Pancreas (tissue), 10 donors: Measurements from ENCODE around the gene RPRD2. TPM values are rescaled to one million over a fixed set of nuclear protein-coding genes. Genes with fewer than 3 reads are reported as not detected.

Source experiments
- ATAC-seq, 4 donors: fragments of 200-7000 bp; cut with Tn5 transposase; one replicate each; pipeline versions ENCODE4 v1.8.0 to v1.9.1; 2020; ENCODE audit warnings: mild to moderate bottlenecking in 4 of 4, moderate library complexity in 4 of 4
- DNase-seq, 6 donors: peaks; one replicate each; pipeline ENCODE4 v3.0.0-alpha.2; 2020
- FAIRE-seq: peaks from 2 replicates; lab custom pipeline; 2012; peaks lifted over from hg19 to GRCh38; lab: Jason Lieb, UNC
- H3K27ac ChIP-seq, 4 donors: fragments of 200-600 bp; sonication (generic); 1 replicate in 3 of 4; 2 replicates in 1 of 4; pipeline versions ENCODE4 v1.5.0 to v1.8.0; 2020
- H3K27me3 ChIP-seq, 4 donors: fragments of 200-600 bp; one replicate each; pipeline ENCODE4 v1.8.0; 2021
- H3K36me3 ChIP-seq, 3 donors: fragments of 200-600 bp; sonication (generic) in 1 of 3; one replicate each; pipeline versions ENCODE4 v1.5.0 to v1.8.0; 2020 to 2021
- H3K4me1 ChIP-seq, 3 donors: fragments of 200-600 bp; one replicate each; pipeline ENCODE4 v1.8.0; 2021
- H3K4me3 ChIP-seq, 4 donors: fragments of 200-600 bp; sonication (generic) in 2 of 4; one replicate each; pipeline versions ENCODE4 v1.5.0 to v1.8.0; 2020 to 2021
- H3K9me3 ChIP-seq, 4 donors: fragments of 200-600 bp; one replicate each; pipeline ENCODE4 v1.8.0; 2021
- WGBS, 2 donors: extraction: QIAGEN DNeasy Blood & Tissue Kit; methylation state at CpG; one replicate each; pipeline ENCODE4 v1.1.7; 2013; 5-methylcytosine and 5-hydroxymethylcytosine counted together
- intact Hi-C, 3 donors: fragments of 100-400 bp; cut with DNase I; formaldehyde crosslinking; loops; one replicate each; pipeline versions ENCODE4 v1.11.1 to v1.14.2; 2022
- polyA plus RNA-seq, 2 donors: library from polyadenylated mRNA; stranded (reverse); fragments of 200-250 nt; gene quantifications; one replicate each; pipeline ENCODE4 v1.2.3, GENCODE V29; 2013
- total RNA-seq, 6 donors: library from RNA; stranded (reverse); fragmentation: NEBNext Ultra II Directional in 4 of 6; extraction: Animal tissue kit (Norgen Biotek cat#: 25700) in 4 of 6; gene quantifications; one replicate each; pipeline versions ENCODE4 v1.2.1 to v1.2.4, GENCODE V29; 2021 to 2023
- TF ChIP-seq, protein P1 (sequence below), 4 donors: fragments of 200-600 bp; sonication (generic) in 3 of 4; IDR thresholded peaks; one replicate each; pipeline versions ENCODE4 v1.5.0 to v1.8.0; 2021; ENCODE audit warnings: antibody characterized with exemption in 4 of 4
- donor health status: healthy with polysubstance abuse.
- donor health status: DM: no; HTN: no; CAD: no; lungs with moderate emphysema.
- donor health status: DM: no; HTN: no; CAD: no.
- donor health status: control.
- donor health status: control.
- donor health status: Bipolar disorder and iron deficiency.
- donor health status: DM: yes; HTN: yes; CAD: no.
- donor health status: DM: no; HTN: no; CAD: no.
- donor health status: DM: no; HTN: no; CAD: no.
- donor health status: DM: yes; HTN: yes; CAD: no.

The RPRD2 gene
- total and polyA plus RNA-seq, 8 donors, result 5.2 to 22.3 (median 14.1) TPM

DNA sequence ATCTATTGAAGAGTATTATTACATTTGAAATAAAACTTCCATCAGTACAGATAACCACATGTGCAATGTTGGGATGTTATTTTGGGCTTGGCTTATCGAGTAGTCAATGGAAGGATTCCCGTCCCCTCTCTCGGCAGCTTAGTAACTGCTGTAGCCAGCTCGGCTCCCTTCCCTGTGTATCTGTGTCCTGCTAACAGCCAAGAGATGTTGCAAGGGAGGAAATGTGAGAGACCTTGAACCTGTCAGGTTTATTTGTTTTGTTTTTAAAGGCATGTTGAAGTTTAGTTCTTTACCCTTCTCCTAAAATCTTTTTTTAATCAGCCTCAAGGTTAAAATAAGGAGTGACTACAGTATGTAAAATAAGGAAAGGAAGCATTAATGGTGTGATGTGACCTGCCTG is 109.7 kb downstream of the RPRD2 start:
- TF ChIP-seq, protein P1, sequence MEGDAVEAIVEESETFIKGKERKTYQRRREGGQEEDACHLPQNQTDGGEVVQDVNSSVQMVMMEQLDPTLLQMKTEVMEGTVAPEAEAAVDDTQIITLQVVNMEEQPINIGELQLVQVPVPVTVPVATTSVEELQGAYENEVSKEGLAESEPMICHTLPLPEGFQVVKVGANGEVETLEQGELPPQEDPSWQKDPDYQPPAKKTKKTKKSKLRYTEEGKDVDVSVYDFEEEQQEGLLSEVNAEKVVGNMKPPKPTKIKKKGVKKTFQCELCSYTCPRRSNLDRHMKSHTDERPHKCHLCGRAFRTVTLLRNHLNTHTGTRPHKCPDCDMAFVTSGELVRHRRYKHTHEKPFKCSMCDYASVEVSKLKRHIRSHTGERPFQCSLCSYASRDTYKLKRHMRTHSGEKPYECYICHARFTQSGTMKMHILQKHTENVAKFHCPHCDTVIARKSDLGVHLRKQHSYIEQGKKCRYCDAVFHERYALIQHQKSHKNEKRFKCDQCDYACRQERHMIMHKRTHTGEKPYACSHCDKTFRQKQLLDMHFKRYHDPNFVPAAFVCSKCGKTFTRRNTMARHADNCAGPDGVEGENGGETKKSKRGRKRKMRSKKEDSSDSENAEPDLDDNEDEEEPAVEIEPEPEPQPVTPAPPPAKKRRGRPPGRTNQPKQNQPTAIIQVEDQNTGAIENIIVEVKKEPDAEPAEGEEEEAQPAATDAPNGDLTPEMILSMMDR (IDR thresholded peaks at IDR 0.05), result no peak
- no peaks in the 10 kb centered on the region for H3K9me3 ChIP-seq
- intact Hi-C loops, result loop anchor here in 1 of 3 donors (5.0 kb wide), 1 partner anchor 64 kb away; no protein-coding TSS in a partner anchor
- FAIRE-seq (no peak), ATAC-seq (peak in 3 of 4 donors; percentile 24 to 60 (median 36)), DNase-seq (no peak)
- H3K36me3 ChIP-seq, result peaks cover 0 to 22% (median 18%) of the 10 kb centered on the region in 3 donors
- H3K4me1 ChIP-seq, result peaks cover 0 to 5% (median 4%) of the 10 kb centered on the region in 3 donors
- H3K27me3 ChIP-seq, result no peaks in the 10 kb centered on the region
- H3K27ac ChIP-seq, result no peak overlapping the region
- WGBS, 2 donors, result 30 to 33% methylated on average over 4 of the region's 4 CpGs
- H3K4me3 ChIP-seq, result no peak overlapping the region

DNA sequence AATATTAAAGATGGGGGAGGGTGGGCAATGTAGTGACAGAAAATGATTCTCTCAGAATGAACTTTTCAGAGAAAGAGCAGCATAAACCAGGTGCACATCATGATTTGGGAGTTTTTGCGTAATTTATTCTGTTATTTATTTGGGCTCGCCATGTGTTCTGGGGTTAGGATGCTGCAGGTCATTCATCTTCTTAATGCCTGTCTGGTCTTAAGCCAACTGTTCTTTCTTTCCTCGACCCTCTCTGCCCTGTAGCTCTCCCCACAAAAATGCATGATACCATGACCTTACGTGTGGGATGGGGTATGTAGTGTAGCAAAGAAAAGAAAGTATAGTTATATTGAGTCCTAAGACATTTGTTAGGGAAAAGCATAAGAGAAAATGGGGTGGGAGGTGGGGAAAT is 110.9 kb downstream of the RPRD2 start:
- no peak for FAIRE-seq
- intact Hi-C loops, result loop anchor here in 1 of 3 donors (5.0 kb wide), 1 partner anchor 62 kb away; no protein-coding TSS in a partner anchor
- no peak overlapping the region for H3K27ac ChIP-seq

DNA sequence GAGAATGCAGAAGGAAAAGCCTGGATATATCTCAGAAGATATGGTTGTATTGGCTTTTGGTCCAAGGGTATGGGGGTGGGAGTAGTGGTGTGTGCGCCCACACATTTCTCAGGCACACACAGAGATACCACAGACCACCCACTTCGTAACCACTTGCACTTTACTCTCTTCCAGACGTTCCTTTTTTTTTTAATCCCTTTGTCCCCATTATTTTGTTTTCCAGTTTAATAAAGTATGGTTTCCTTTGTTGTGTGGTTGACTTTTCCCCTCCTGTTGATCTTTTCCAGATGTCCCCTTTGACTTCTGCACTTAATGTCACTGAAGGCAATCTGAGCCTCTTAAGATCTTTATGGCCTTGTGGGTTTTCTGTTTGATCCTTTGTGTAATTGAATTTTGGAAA is 112.8 kb downstream of the RPRD2 start:
- Histone ChIP-seq H3K9me3 (no peaks in the 10 kb centered on the region), H3K36me3 (peaks cover 0 to 8% (median 6%) of the 10 kb centered on the region in 3 donors), H3K27me3 (no peaks in the 10 kb centered on the region), H3K27ac (no peak overlapping the region), H3K4me3 (no peak overlapping the region), H3K4me1 (peaks cover 0 to 5% (median 4%) of the 10 kb centered on the region in 3 donors)
- DNase-seq, result no peak
- WGBS, 2 donors, result 74 to 83% methylated on average over 3 of the region's 3 CpGs
- ATAC-seq, result peak in 1 of 4 donors; percentile 31
- no peak for FAIRE-seq
- TF ChIP-seq, protein P1 (IDR thresholded peaks at IDR 0.05), result no peak
- intact Hi-C loops, result no loop called here

More for the DNA sequence above, 110.9 kb downstream of the RPRD2 start:
- H3K4me3 ChIP-seq, result no peak overlapping the region
- no peak for ATAC-seq
- no peaks in the 10 kb centered on the region for H3K27me3 ChIP-seq
- DNase-seq, result no peak
- peaks cover 0 to 5% (median 4%) of the 10 kb centered on the region in 3 donors for H3K4me1 ChIP-seq
- TF ChIP-seq, protein P1 (IDR thresholded peaks at IDR 0.05), result no peak
- peaks cover 0 to 22% (median 18%) of the 10 kb centered on the region in 3 donors for H3K36me3 ChIP-seq
- no peaks in the 10 kb centered on the region for H3K9me3 ChIP-seq
- 83 to 85% methylated on average over 4 of the region's 4 CpGs for WGBS, 2 donors

DNA sequence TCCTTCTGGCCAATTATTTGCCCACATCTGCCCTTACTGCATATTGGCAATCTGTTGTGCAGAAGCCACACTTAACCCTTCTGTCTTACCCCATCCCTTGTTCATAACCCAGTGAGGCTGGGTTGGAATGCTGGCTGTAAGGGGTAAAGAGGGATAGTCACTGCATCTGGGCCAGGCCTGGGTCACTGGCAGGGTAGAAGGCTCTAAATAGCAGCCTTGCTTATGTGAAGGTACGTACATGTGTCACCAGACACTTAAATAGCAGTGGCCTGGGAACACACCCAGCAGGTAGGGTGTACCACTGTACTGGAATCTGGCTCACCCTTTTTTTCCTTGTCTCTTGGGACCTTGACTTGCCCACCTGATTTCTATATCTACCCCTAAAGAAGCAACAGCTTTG is 113.4 kb downstream of the RPRD2 start:
- ATAC-seq (peak in 2 of 4 donors; percentile 17 to 30), FAIRE-seq (no peak), DNase-seq (no peak)
- TF ChIP-seq, protein P1 (IDR thresholded peaks at IDR 0.05), result no peak
- no peak overlapping the region for H3K27ac ChIP-seq
- no peaks in the 10 kb centered on the region for H3K27me3 ChIP-seq
- peaks cover 0 to 3% (median under 1%) of the 10 kb centered on the region in 3 donors for H3K36me3 ChIP-seq
- WGBS, 2 donors, result 43 to 71% methylated on average over 1 of the region's 1 CpG
- peaks cover 0 to 5% (median 4%) of the 10 kb centered on the region in 3 donors for H3K4me1 ChIP-seq
- no peak overlapping the region for H3K4me3 ChIP-seq
- intact Hi-C loops, result no loop called here
- no peaks in the 10 kb centered on the region for H3K9me3 ChIP-seq

DNA sequence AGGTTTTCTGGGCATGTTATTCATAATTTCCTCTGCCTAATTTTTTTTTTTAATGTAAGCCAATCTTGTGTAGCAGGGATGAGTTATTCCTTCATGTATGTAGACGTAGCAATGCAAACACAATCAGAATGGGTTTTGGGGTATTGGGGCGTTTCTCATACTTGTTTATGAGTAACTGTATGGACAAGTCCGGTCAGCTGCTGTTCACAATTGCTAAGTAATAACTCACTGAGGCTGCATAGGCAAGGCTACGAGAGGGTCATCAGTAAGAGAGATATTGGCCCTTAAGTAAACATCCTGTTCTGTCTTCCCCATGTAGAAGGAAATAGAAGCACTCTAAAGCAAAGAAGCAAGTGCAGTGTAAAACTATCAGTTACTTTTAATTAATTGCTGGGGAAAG is 113.8 kb downstream of the RPRD2 start:
- Histone ChIP-seq H3K9me3 (no peaks in the 10 kb centered on the region), H3K27ac (no peak overlapping the region), H3K4me1 (peaks cover 0 to 5% (median 4%) of the 10 kb centered on the region in 3 donors), H3K36me3 (no peaks in the 10 kb centered on the region), H3K27me3 (no peaks in the 10 kb centered on the region), H3K4me3 (no peak overlapping the region)
- DNase-seq, result no peak
- 23 to 29% methylated on average over 4 of the region's 4 CpGs for WGBS, 2 donors
- peak in 2 of 4 donors; percentile 46 to 64 for ATAC-seq
- intact Hi-C loops, result no loop called here
- no peak for FAIRE-seq
- TF ChIP-seq, protein P1 (IDR thresholded peaks at IDR 0.05), result no peak
